Stimulated activated CD4-positive, alpha-beta T cell treated with anti-CD3 and anti-CD28 coated beads, Interleukin-4, amount 100 ng/mL, for 48 hours (primary cell): ENCODE data around the gene RADIL.

ENCODE experiments used
- DNase-seq, 2 donors: peaks; one replicate each; pipeline ENCODE4 v3.0.0-alpha.2; 2020; ENCODE audit warnings: low read depth in 2 of 2

The RADIL gene

GRCh38 chr7:4831723-4832495, 51.6 kb downstream of the RADIL start:
- no peak for DNase-seq

GRCh38 chr7:4830176-4830575, 53.3 kb downstream of the RADIL start:
- DNase-seq, result peak; percentile 45 to 49

- DNase-seq, result no peak
Measured at GRCh38 chr7:4828720-4829383, 54.7 kb downstream of the RADIL start.

- no peak for DNase-seq
Measured at GRCh38 chr7:4825081-4825480, 58.4 kb downstream of the RADIL start.

- no peak for DNase-seq
Measured at GRCh38 chr7:4824120-4824775, 59.3 kb downstream of the RADIL start.

GRCh38 chr7:4823441-4824119, 59.9 kb downstream of the RADIL start:
- DNase-seq, result no peak

- DNase-seq, result no peak
Measured at GRCh38 chr7:4822677-4823076, 60.8 kb downstream of the RADIL start.

- no peak for DNase-seq
Measured at GRCh38 chr7:4820967-4821471, 62.5 kb downstream of the RADIL start.

- no peak for DNase-seq
Measured at GRCh38 chr7:4820405-4820966, 63.0 kb downstream of the RADIL start.

GRCh38 chr7:4819560-4820404, 63.7 kb downstream of the RADIL start:
- no peak for DNase-seq

GRCh38 chr7:4818000-4818794, 65.3 kb downstream of the RADIL start:
- DNase-seq, result no peak

- no peak for DNase-seq
Measured at GRCh38 chr7:4817178-4817901, 66.2 kb downstream of the RADIL start.

GRCh38 chr7:4816419-4817080, 67.0 kb downstream of the RADIL start:
- DNase-seq, result no peak

GRCh38 chr7:4815609-4816418, 67.7 kb downstream of the RADIL start:
- DNase-seq, result no peak

GRCh38 chr7:4815121-4815520, 68.4 kb downstream of the RADIL start:
- no peak for DNase-seq

- DNase-seq, result no peak
Measured at GRCh38 chr7:4814433-4814832, 69.1 kb downstream of the RADIL start.

- no peak for DNase-seq
Measured at GRCh38 chr7:4809666-4810065, 73.8 kb downstream of the RADIL start.

GRCh38 chr7:4809091-4809591, 74.4 kb downstream of the RADIL start:
- DNase-seq, result no peak
